ENCODE data around the gene SLCO4C1. TPM values are rescaled to one million over a fixed set of nuclear protein-coding genes. Genes with fewer than 3 reads are reported as not detected.

Gene SLCO4C1
- total and polyA plus RNA-seq, 12 donors, result 0.06 to 1.6 (median 0.27) TPM; not detected in 2

- intact Hi-C loops (cut with DNase I), result no loop called here
- DNase-seq, result no peak
- Histone ChIP-seq H3K4me3 (no peak overlapping the region), H3K27ac (no peak overlapping the region), H3K27me3 (no peaks in the 10 kb centered on the region), H3K36me3 (replicated peaks in 1 of 2) (no peaks in the 10 kb centered on the region), H3K9me3 (replicated peaks in 1 of 3) (no peaks in the 10 kb centered on the region), H3K4me1 (replicated peaks in 1 of 2) (no peaks in the 10 kb centered on the region)
- WGBS, 4 donors, result 57 to 76% (median 72%) methylated on average over 3 of the region's 3 CpGs
- TF ChIP-seq POLR2A (IDR thresholded peaks at IDR 0.05), result no peak
- TF ChIP-seq CTCF (IDR thresholded peaks at IDR 0.05), result no peak
These were observed 24.3 kb downstream of the SLCO4C1 start for GRCh38 chr5:102271759-102272158.

GRCh38 chr5:102270036-102270435, 26.0 kb downstream of the SLCO4C1 start:
- no peak for TF ChIP-seq CTCF (IDR thresholded peaks at IDR 0.05)
- TF ChIP-seq POLR2A (IDR thresholded peaks at IDR 0.05), result no peak
- Histone ChIP-seq H3K9me3 (replicated peaks in 1 of 3) (no peaks in the 10 kb centered on the region), H3K27me3 (no peaks in the 10 kb centered on the region), H3K4me3 (no peak overlapping the region), H3K27ac (no peak overlapping the region), H3K36me3 (replicated peaks in 1 of 2) (no peaks in the 10 kb centered on the region), H3K4me1 (replicated peaks in 1 of 2) (no peaks in the 10 kb centered on the region)
- intact Hi-C loops (cut with DNase I), result no loop called here
- no peak for DNase-seq

- Histone ChIP-seq H3K4me3 (no peak overlapping the region), H3K9me3 (replicated peaks in 1 of 3) (no peaks in the 10 kb centered on the region), H3K4me1 (replicated peaks in 1 of 2) (no peaks in the 10 kb centered on the region), H3K36me3 (replicated peaks in 1 of 2) (no peaks in the 10 kb centered on the region), H3K27me3 (no peaks in the 10 kb centered on the region), H3K27ac (no peak overlapping the region)
- no peak for DNase-seq
- 73 to 84% (median 79%) methylated on average over 2 of the region's 2 CpGs for WGBS, 4 donors
- TF ChIP-seq CTCF (IDR thresholded peaks at IDR 0.05) (no peak), POLR2A (IDR thresholded peaks at IDR 0.05) (no peak)
- intact Hi-C loops (cut with DNase I), result no loop called here
These were observed 33.4 kb downstream of the SLCO4C1 start for GRCh38 chr5:102262688-102263087.

GRCh38 chr5:102249381-102249780, 46.7 kb downstream of the SLCO4C1 start:
- 76 to 89% (median 85%) methylated on average over 3 of the region's 3 CpGs for WGBS, 4 donors
- Histone ChIP-seq H3K4me1 (replicated peaks in 1 of 2) (no peaks in the 10 kb centered on the region), H3K27me3 (no peaks in the 10 kb centered on the region), H3K27ac (no peak overlapping the region), H3K9me3 (replicated peaks in 1 of 3) (no peaks in the 10 kb centered on the region), H3K4me3 (no peak overlapping the region), H3K36me3 (replicated peaks in 1 of 2) (no peaks in the 10 kb centered on the region)
- DNase-seq, result no peak
- intact Hi-C loops (cut with DNase I), result no loop called here
- no peak for TF ChIP-seq CTCF (IDR thresholded peaks at IDR 0.05)
- TF ChIP-seq POLR2A (IDR thresholded peaks at IDR 0.05), result no peak
